ENCODE measurements around the gene ARIH1.
"Not testable (repeated sequence)": the region's sequence is repeated elsewhere in the genome, so short reads cannot be mapped to it uniquely, and the experiment has no call there.

Gene ARIH1

DNA sequence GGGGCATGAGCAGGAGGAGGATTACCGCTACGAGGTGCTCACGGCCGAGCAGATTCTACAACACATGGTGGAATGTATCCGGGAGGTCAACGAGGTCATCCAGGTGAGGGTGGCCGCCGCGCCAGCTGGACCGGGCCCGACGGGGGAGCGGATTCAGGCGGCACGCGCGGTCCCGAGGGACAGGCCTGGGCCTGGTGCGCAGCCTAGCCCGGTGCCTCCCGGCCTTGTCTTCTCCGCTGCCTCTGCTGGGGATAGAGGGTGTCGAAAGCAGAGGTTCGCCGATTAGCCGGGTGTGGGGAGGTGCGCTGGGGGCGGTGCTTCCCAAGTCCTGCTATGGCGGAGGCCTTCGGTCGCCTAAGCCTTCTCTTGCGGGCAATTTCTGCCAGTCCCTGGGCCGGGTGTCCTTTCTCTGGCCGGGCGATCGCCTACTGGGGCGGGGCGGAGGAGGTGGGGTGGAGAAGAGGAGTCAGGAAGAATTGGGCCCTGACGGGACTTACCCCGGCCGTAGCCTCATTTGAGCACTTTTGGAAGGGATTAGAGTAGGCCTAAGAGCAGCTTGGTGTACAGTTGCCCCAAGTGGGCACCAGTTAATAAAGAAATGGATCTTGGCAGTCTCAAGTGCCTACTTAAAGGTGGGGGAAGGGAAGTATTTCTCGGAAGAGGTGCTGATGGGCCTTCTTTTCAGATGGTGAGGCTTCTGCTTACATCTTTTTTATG is 940 bp downstream of the ARIH1 start:
- peak overlapping the region; percentile 76 for H3K4me3 ChIP-seq (ENCODE audit: low read length)
- TF ChIP-seq, protein P1, sequence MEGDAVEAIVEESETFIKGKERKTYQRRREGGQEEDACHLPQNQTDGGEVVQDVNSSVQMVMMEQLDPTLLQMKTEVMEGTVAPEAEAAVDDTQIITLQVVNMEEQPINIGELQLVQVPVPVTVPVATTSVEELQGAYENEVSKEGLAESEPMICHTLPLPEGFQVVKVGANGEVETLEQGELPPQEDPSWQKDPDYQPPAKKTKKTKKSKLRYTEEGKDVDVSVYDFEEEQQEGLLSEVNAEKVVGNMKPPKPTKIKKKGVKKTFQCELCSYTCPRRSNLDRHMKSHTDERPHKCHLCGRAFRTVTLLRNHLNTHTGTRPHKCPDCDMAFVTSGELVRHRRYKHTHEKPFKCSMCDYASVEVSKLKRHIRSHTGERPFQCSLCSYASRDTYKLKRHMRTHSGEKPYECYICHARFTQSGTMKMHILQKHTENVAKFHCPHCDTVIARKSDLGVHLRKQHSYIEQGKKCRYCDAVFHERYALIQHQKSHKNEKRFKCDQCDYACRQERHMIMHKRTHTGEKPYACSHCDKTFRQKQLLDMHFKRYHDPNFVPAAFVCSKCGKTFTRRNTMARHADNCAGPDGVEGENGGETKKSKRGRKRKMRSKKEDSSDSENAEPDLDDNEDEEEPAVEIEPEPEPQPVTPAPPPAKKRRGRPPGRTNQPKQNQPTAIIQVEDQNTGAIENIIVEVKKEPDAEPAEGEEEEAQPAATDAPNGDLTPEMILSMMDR (conservative IDR thresholded peaks at IDR 0.05; ENCODE audit: low read depth, low read length), result peak; percentile 7
- peak; percentile 51 for DNase-seq (ENCODE audit: low read depth)

DNA sequence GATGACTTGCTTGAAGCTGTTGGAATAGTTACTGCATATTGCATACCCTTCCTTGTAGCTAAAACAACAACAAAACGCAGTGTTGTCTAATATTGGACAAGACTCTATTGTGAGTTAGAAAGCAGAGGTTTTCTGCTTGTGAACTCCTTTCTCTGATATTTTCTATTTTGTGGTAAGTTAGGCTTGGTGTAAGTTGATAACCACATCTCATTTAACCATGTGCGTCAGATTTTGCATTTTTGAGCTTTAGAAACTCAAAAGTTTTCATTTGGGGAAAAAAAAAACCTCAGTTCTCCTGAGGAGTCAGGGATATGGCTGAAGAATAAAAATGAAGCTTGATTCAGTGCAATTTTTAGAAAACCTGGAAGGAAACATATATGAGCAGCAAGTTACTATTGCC is 1.5 kb downstream of the ARIH1 start:
- peak overlapping the region; percentile 76 for H3K4me3 ChIP-seq (ENCODE audit: low read length)
- DNase-seq (ENCODE audit: low read depth), result no peak
- TF ChIP-seq, protein P1 (conservative IDR thresholded peaks at IDR 0.05; ENCODE audit: low read depth, low read length), result no peak

DNA sequence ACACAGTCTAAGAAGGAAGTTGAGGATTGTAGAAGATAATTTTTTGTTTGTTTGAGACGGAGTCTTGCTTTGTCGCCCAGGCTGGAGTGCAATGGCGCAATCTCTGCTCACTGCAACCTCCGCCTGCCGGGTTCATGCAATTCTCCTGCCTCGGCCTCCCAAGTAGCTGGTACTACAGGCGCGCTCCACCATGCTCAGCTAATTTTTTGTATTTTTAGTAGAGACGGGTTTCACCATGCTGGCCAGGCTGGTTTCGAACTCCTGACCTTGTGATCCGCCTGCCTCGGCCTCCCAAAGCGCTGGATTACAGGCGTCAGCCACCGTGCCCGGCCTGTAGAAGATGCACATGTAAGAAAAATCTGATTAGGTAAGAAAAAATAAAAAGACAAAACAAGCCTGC is 2.2 kb downstream of the ARIH1 start:
- H3K4me3 ChIP-seq (ENCODE audit: low read length), result peak overlapping the region; percentile 76
- not testable (repeated sequence) for DNase-seq (ENCODE audit: low read depth)

DNA sequence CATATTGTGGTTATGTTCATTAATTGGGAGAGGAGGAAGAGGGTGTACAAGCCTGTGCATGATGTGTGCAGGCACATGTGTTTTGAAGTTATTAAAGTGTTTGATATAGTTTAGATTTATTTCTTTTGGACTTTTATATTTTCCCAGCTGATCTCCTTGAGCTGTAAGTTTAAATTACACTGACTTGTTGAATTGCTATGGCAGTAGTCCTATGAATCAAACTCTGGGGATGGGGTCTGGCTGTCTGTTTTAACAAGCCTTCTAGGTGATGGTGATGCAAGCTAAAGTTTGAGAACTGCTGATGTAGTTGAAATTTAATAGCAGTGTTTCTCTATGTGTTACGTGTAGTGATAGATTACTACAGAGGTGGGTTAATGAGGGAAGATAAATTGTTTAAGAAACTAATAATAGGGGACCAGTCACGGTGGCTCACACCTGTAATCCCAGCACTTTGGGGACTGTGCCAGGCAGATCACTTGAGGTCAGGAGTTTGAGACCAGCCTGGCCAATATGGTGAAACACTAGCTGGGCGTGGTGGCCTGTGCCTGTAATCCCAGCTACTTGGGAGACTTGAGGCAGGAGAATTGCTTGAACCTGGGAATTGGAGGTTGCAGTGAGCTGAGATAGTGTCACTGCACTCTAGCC is 7.0 kb downstream of the ARIH1 start:
- TF ChIP-seq, protein P1 (conservative IDR thresholded peaks at IDR 0.05; ENCODE audit: low read depth, low read length), result no peak

DNA sequence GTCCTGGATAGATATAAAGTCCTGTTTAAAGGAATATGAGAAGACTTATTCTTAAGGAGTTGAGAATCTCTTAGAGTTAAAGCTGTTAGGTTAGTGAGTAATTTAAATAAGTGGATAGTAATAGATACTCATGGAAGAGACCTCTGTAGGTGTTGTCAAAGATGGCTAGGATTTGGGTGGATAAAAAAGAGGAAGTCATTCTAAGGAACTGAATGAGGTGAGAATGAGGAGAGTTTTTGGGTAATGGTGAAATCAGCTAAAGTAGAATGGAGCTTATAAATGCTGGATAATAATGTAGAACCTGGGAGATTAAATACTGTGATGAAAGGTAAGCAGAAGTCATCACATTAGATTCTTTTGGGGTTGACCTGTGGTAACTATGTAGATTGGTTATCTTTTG is 8.1 kb downstream of the ARIH1 start:
- TF ChIP-seq, protein P1 (conservative IDR thresholded peaks at IDR 0.05; ENCODE audit: low read depth, low read length), result no peak
- DNase-seq (ENCODE audit: low read depth), result no peak
- H3K4me3 ChIP-seq (ENCODE audit: low read length), result no peak overlapping the region

More for the DNA sequence above, 7.0 kb downstream of the ARIH1 start:
- DNase-seq (ENCODE audit: low read depth), result no peak
- no peak overlapping the region for H3K4me3 ChIP-seq (ENCODE audit: low read length)

DNA sequence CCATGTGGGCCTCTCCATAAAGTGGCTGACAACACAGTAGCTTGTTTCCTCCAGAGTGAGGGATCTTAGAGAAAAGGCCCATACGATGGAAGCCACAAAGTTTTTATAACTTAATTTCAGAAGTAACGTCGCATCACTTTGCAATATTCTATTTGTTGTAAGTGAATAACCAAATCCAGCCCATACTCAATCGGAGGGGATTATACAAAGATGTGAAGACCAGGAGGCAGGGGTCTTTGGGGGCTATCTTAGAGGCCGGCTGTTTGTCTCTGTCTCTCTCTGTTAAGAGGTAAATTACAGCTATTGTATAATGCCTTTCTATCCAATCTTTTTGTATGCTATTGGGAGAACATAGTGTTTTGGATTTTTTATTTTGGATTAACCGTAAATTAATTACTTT is 9.1 kb downstream of the ARIH1 start:
- no peak for DNase-seq (ENCODE audit: low read depth)
- TF ChIP-seq, protein P1 (conservative IDR thresholded peaks at IDR 0.05; ENCODE audit: low read depth, low read length), result no peak
- no peak overlapping the region for H3K4me3 ChIP-seq (ENCODE audit: low read length)

DNA sequence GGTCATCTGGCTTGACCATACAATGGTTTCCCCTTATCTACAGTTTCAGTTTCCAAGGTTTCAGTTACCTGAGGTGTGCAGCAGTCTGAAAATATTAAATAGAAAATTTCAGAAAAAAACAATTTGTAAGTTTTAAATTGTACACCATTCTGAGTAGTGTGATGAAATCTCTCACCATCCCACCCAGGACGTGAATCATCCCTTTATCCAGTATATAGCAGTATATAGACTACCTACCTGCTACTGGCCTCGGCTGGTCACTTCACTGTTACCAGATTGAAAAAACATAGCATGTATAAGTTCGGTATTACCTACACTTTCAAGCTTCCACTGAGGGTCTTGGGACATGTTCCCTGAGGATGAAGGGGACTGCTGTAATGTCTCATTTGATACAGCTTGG is 12.0 kb downstream of the ARIH1 start:
- no peak for DNase-seq (ENCODE audit: low read depth)
- TF ChIP-seq, protein P1 (conservative IDR thresholded peaks at IDR 0.05; ENCODE audit: low read depth, low read length), result no peak
- no peak overlapping the region for H3K4me3 ChIP-seq (ENCODE audit: low read length)

Measured in retinal pigment epithelial cell (primary cell).